AG09309 (cell line): ENCODE data around the gene LMOD1.

Experiments used
- DNase-seq: peaks from one replicate; pipeline ENCODE4 v3.0.0-alpha.2; 2010; ENCODE audit warnings: low read depth
- H3K4me3 ChIP-seq: 2 replicates; pipeline ENCODE4 v1.5.1; 2011; ENCODE audit warnings: mild to moderate bottlenecking, low read depth, low read length, moderate library complexity; ENCODE audit not compliant: control insufficient read depth
- CTCF ChIP-seq: IDR thresholded peaks from 2 replicates; pipeline ENCODE4 v1.5.1; 2011; ENCODE audit warnings: mild to moderate bottlenecking, low read depth, low read length, inconsistent platforms; ENCODE audit not compliant: insufficient read depth, control insufficient read depth; ENCODE audit errors: missing control alignments

The LMOD1 gene

GRCh38 chr1:201893431-201893830, 52.9 kb downstream of the LMOD1 start:
- H3K4me3 ChIP-seq, result no peak overlapping the region
- no peak for DNase-seq
- TF ChIP-seq CTCF, result no peak

GRCh38 chr1:201892211-201892610, 54.1 kb downstream of the LMOD1 start:
- no peak for DNase-seq
- TF ChIP-seq CTCF, result no peak
- no peak overlapping the region for H3K4me3 ChIP-seq

GRCh38 chr1:201891451-201892045, 54.8 kb downstream of the LMOD1 start:
- no peak for DNase-seq
- H3K4me3 ChIP-seq, result no peak overlapping the region
- TF ChIP-seq CTCF, result no peak

GRCh38 chr1:201890806-201891450, 55.4 kb downstream of the LMOD1 start:
- TF ChIP-seq CTCF, result no peak
- H3K4me3 ChIP-seq, result no peak overlapping the region
- no peak for DNase-seq

- no peak for DNase-seq
- TF ChIP-seq CTCF, result no peak
- no peak overlapping the region for H3K4me3 ChIP-seq
Measured at GRCh38 chr1:201890223-201890622, 56.1 kb downstream of the LMOD1 start.

GRCh38 chr1:201889090-201889968, 57.0 kb downstream of the LMOD1 start:
- no peak for TF ChIP-seq CTCF
- no peak for DNase-seq
- H3K4me3 ChIP-seq, result peak overlapping the region; percentile 78
